Caco-2 (cell line): ENCODE results near the gene FOXN3. TPM values are rescaled to one million over a fixed set of nuclear protein-coding genes. Genes with fewer than 3 reads are reported as not detected.

ENCODE experiments used
- BruUV-seq: library from RNA; stranded (reverse); fragments of 400-500 nt; replicated peaks from 2 replicates; lab custom pipeline; 2021; lab: Mats Ljungman, UMichigan
- CTCF ChIA-PET: fragments of 300-600 bp; sonication (Branson Sonifier 250); formaldehyde crosslinking; loops from one replicate; lab custom pipeline; 2022; ENCODE audit warnings: antibody characterized with exemption; lab: Charles Lee
- POLR2A ChIA-PET: fragments of 300-600 bp; sonication (Branson Sonifier 250); formaldehyde crosslinking; loops from one replicate; lab custom pipeline; 2022; ENCODE audit warnings: antibody characterized with exemption; lab: Charles Lee
- DNase-seq, 2 experiments: peaks; one replicate each; pipeline versions ENCODE4 v3.0.0 to v3.0.0-alpha.2; 2020 to 2022
- H3K27me3 ChIP-seq: replicated peaks from 2 replicates; pipeline ENCODE4 v1.6.0; 2011; ENCODE audit warnings: low read length; ENCODE audit not compliant: control insufficient read depth, insufficient read depth
- H3K36me3 ChIP-seq: 2 replicates; pipeline ENCODE4 v1.5.1; 2011; ENCODE audit warnings: low read length; ENCODE audit not compliant: control insufficient read depth, insufficient read depth
- H3K4me1 ChIP-seq: fragments of 250-450 bp; sonication (Bioruptor Pico); 2 replicates; pipeline ENCODE4 v1.5.1; 2020; ENCODE audit warnings: mild to moderate bottlenecking
- H3K4me3 ChIP-seq: 2 replicates; pipeline ENCODE4 v1.5.1; 2011; ENCODE audit warnings: low read depth, mild to moderate bottlenecking, control low read depth, low read length
- H3K9me3 ChIP-seq: fragments of 250-450 bp; sonication (Bioruptor Pico); 2 replicates; pipeline ENCODE4 v1.5.1; 2020; ENCODE audit warnings: mild to moderate bottlenecking, moderate library complexity
- H3K27ac Mint-ChIP-seq: one replicate; pipeline ENCODE4 v1.8.0; 2022; ENCODE audit warnings: mixed read lengths; ENCODE audit not compliant: unreplicated experiment
- H3K27me3 Mint-ChIP-seq: one replicate; pipeline ENCODE4 v1.8.0; 2022; ENCODE audit warnings: mixed read lengths; ENCODE audit not compliant: insufficient read depth, unreplicated experiment
- H3K36me3 Mint-ChIP-seq: one replicate; pipeline ENCODE4 v1.8.0; 2022; ENCODE audit warnings: mild to moderate bottlenecking, mixed read lengths; ENCODE audit not compliant: insufficient read depth, unreplicated experiment
- H3K4me1 Mint-ChIP-seq: one replicate; pipeline ENCODE4 v1.8.0; 2022; ENCODE audit warnings: low read depth, mixed read lengths; ENCODE audit not compliant: unreplicated experiment
- H3K4me3 Mint-ChIP-seq: one replicate; pipeline ENCODE4 v1.8.0; 2022; ENCODE audit warnings: mild to moderate bottlenecking, moderate library complexity, mixed read lengths; ENCODE audit not compliant: unreplicated experiment
- H3K9me3 Mint-ChIP-seq: one replicate; pipeline ENCODE4 v1.8.0; 2022; ENCODE audit warnings: mixed read lengths; ENCODE audit not compliant: unreplicated experiment
- CTCF ChIP-seq, 2 experiments: fragments of 200-600 bp in 1 of 2; IDR thresholded peaks; 1 replicate in 1 of 2; 2 replicates in 1 of 2; pipeline versions ENCODE4 v1.5.1 to v1.8.0; 2011 to 2022; ENCODE audit warnings: antibody characterized with exemption in 1 of 2, control low read depth in 1 of 2, inconsistent platforms in 1 of 2, low read depth in 1 of 2, low read length in 1 of 2, mild to moderate bottlenecking in 1 of 2, moderate library complexity in 1 of 2; ENCODE audit not compliant: insufficient read depth in 1 of 2, severe bottlenecking in 1 of 2, unreplicated experiment in 1 of 2
- intact Hi-C: fragments of 100-400 bp; cut with micrococcal nuclease; formaldehyde crosslinking; loops from one replicate; pipeline ENCODE4 v1.10.0; 2022; ENCODE audit not compliant: unreplicated experiment
- total RNA-seq: library from RNA; stranded (reverse); gene quantifications from 2 replicates; pipeline ENCODE4 v1.2.3, GENCODE V29; 2022

Gene FOXN3
- total RNA-seq, 1 experiment from 2014 or later, result 20.6 TPM

- Histone ChIP-seq H3K4me1 (peaks cover 10% of the 10 kb centered on the region), H3K9me3 (no peaks in the 10 kb centered on the region), H3K27me3 (no peaks in the 10 kb centered on the region), H3K4me3 (no peak overlapping the region), H3K36me3 (no peaks in the 10 kb centered on the region)
- TF ChIP-seq CTCF (IDR thresholded peaks at IDR 0.05; ENCODE audit: insufficient read depth in 1 of 2, low read depth in 1 of 2, low read length in 1 of 2, severe bottlenecking in 1 of 2, unreplicated experiment in 1 of 2), result no peak
- CTCF ChIA-PET, result no interaction called here
- peaks cover 15% of the 10 kb centered on the region for H3K4me1 Mint-ChIP-seq
- no peaks in the 10 kb centered on the region for H3K36me3 Mint-ChIP-seq
- H3K4me3 Mint-ChIP-seq, result no peak overlapping the region
- H3K27me3 Mint-ChIP-seq, result no peaks in the 10 kb centered on the region
- peak overlapping the region; percentile 40 for H3K27ac Mint-ChIP-seq
- POLR2A ChIA-PET, result no interaction called here
- BruUV-seq, result no TSS peak
- peak in 1 of 2 experiments; percentile 14 for DNase-seq
- intact Hi-C loops, result no loop called here
- H3K9me3 Mint-ChIP-seq, result no peaks in the 10 kb centered on the region
These were observed 169.4 kb downstream of the FOXN3 start for GRCh38 chr14:89247457-89248122.

- no peak overlapping the region for H3K4me3 ChIP-seq
- Mint-ChIP-seq H3K4me1 (peaks cover 15% of the 10 kb centered on the region), H3K27ac (no peak overlapping the region), H3K36me3 (no peaks in the 10 kb centered on the region), H3K9me3 (no peaks in the 10 kb centered on the region), H3K4me3 (no peak overlapping the region), H3K27me3 (no peaks in the 10 kb centered on the region)
- POLR2A ChIA-PET, result no interaction called here
- no peak for DNase-seq
- CTCF ChIA-PET, result no interaction called here
- H3K36me3 ChIP-seq, result no peaks in the 10 kb centered on the region
- H3K4me1 ChIP-seq, result peaks cover 10% of the 10 kb centered on the region
- BruUV-seq, result no TSS peak
- TF ChIP-seq CTCF (IDR thresholded peaks at IDR 0.05; ENCODE audit: insufficient read depth in 1 of 2, low read depth in 1 of 2, low read length in 1 of 2, severe bottlenecking in 1 of 2, unreplicated experiment in 1 of 2), result no peak
- intact Hi-C loops, result no loop called here
- H3K9me3 ChIP-seq, result no peaks in the 10 kb centered on the region
- H3K27me3 ChIP-seq, result no peaks in the 10 kb centered on the region
These were observed 170.7 kb downstream of the FOXN3 start for GRCh38 chr14:89246290-89246689.

- H3K36me3 Mint-ChIP-seq, result no peaks in the 10 kb centered on the region
- Histone ChIP-seq H3K36me3 (no peaks in the 10 kb centered on the region), H3K4me3 (no peak overlapping the region), H3K27me3 (no peaks in the 10 kb centered on the region), H3K9me3 (no peaks in the 10 kb centered on the region), H3K4me1 (peaks cover 10% of the 10 kb centered on the region)
- POLR2A ChIA-PET, result no interaction called here
- H3K27me3 Mint-ChIP-seq, result no peaks in the 10 kb centered on the region
- no TSS peak for BruUV-seq
- CTCF ChIA-PET, result no interaction called here
- H3K9me3 Mint-ChIP-seq, result no peaks in the 10 kb centered on the region
- TF ChIP-seq CTCF (IDR thresholded peaks at IDR 0.05; ENCODE audit: insufficient read depth in 1 of 2, low read depth in 1 of 2, low read length in 1 of 2, severe bottlenecking in 1 of 2, unreplicated experiment in 1 of 2), result no peak
- H3K4me1 Mint-ChIP-seq, result peaks cover 15% of the 10 kb centered on the region
- no peak overlapping the region for H3K27ac Mint-ChIP-seq
- no peak for DNase-seq
- intact Hi-C loops, result no loop called here
- H3K4me3 Mint-ChIP-seq, result no peak overlapping the region
These were observed 171.2 kb downstream of the FOXN3 start for GRCh38 chr14:89245802-89246201.
